PFSK-1 (cell line): ENCODE results near the gene IFITM1.

ENCODE experiments used
- FOXP2 ChIP-seq: optimal IDR thresholded peaks from 2 replicates; pipeline ENCODE3; 2011; ENCODE audit warnings: borderline replicate concordance, control low read depth, inconsistent platforms; ENCODE audit not compliant: insufficient read depth; ENCODE audit errors: extremely low read length, extremely low read depth
- POLR2AphosphoS5 ChIP-seq: IDR thresholded peaks from 2 replicates; pipeline ENCODE4 v1.6.1; 2012; ENCODE audit warnings: low read depth, mild to moderate bottlenecking, control low read depth, low read length, moderate library complexity
- SIN3A ChIP-seq: IDR thresholded peaks from 2 replicates; pipeline ENCODE4 v1.6.1; 2012; ENCODE audit warnings: mild to moderate bottlenecking, low read length, moderate library complexity, borderline replicate concordance; ENCODE audit not compliant: insufficient read depth
- TAF1 ChIP-seq: IDR thresholded peaks from 2 replicates; pipeline ENCODE4 v1.6.1; 2012; ENCODE audit warnings: low read length, control low read depth, borderline replicate concordance; ENCODE audit not compliant: insufficient read depth
- TF ChIP-seq, protein P1 (sequence below), 2 experiments: IDR thresholded peaks; 2 replicates each; pipeline versions ENCODE4 v1.6.1 to v1.8.0; 2011 to 2012; ENCODE audit warnings: low read depth in 2 of 2, low read length in 2 of 2, control low read depth in 1 of 2, inconsistent platforms in 1 of 2, mild to moderate bottlenecking in 1 of 2, moderate library complexity in 1 of 2; ENCODE audit not compliant: insufficient read depth in 1 of 2

Gene IFITM1

DNA sequence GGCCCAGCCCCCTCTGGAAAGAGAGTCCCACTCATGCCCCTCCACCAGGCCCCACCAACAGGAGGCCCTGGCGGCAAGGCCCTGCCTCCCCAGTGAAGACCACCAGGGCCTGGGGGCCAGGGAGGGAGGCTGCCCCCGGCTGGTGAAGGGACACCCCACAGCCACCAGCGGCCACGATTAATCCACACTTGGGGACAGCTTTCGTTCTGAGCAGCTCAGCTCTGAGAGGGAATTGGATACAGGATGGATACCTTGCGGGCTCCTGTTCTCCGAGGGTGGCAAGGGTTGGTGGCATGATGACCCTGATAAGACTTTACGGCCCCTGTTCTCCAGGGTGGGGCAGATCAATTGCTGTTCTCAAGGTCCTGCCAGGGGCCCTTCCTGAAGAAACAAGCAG, 42.5 kb upstream of the IFITM1 start:
- TF ChIP-seq FOXP2 = no peak
- no peak for TF ChIP-seq POLR2AphosphoS5
- TF ChIP-seq SIN3A = no peak
- TF ChIP-seq, protein P1, sequence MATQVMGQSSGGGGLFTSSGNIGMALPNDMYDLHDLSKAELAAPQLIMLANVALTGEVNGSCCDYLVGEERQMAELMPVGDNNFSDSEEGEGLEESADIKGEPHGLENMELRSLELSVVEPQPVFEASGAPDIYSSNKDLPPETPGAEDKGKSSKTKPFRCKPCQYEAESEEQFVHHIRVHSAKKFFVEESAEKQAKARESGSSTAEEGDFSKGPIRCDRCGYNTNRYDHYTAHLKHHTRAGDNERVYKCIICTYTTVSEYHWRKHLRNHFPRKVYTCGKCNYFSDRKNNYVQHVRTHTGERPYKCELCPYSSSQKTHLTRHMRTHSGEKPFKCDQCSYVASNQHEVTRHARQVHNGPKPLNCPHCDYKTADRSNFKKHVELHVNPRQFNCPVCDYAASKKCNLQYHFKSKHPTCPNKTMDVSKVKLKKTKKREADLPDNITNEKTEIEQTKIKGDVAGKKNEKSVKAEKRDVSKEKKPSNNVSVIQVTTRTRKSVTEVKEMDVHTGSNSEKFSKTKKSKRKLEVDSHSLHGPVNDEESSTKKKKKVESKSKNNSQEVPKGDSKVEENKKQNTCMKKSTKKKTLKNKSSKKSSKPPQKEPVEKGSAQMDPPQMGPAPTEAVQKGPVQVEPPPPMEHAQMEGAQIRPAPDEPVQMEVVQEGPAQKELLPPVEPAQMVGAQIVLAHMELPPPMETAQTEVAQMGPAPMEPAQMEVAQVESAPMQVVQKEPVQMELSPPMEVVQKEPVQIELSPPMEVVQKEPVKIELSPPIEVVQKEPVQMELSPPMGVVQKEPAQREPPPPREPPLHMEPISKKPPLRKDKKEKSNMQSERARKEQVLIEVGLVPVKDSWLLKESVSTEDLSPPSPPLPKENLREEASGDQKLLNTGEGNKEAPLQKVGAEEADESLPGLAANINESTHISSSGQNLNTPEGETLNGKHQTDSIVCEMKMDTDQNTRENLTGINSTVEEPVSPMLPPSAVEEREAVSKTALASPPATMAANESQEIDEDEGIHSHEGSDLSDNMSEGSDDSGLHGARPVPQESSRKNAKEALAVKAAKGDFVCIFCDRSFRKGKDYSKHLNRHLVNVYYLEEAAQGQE (IDR thresholded peaks at IDR 0.05; ENCODE audit: insufficient read depth in 1 of 2, low read depth in 2 of 2, low read length in 2 of 2) = no peak
- TF ChIP-seq TAF1 = no peak

DNA sequence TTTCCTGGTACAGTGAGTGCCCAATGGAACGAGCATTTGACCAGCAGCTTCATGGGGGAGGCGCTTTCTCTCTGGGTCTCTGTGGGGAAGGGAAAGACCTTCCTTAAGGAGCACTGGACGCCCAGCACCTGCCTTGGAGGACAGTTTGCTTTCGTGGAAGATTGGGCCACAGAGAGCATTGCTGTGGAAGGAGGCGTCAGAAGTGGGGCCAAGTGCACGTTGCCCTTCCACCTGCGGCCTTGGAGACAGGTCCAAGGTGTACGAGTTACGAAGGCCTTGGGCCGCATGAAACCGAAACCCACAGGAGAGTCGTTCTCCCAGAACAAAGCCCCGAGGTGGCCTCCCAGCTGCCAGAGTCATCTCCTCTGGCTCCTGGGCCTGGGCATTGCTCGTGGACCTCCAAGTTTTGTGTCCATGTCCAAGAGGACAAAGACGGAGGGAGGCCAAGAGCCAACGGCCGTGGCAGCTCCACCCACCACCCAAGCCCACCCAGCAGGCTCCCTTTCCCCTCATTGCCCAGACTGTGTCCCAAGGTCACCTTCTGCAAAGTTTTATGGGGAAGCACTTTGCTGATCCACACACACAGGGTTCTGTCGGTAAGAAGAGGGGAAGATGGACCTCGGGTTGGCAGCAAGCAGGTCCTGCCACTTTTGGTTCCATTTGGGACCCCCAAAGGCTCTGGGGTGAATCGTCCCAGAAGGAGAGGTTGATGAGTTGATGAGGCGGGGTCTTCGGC, 41.5 kb upstream of the IFITM1 start:
- no peak for TF ChIP-seq FOXP2
- TF ChIP-seq TAF1 = no peak
- TF ChIP-seq, protein P1 (IDR thresholded peaks at IDR 0.05; ENCODE audit: insufficient read depth in 1 of 2, low read depth in 2 of 2, low read length in 2 of 2) = no peak
- TF ChIP-seq SIN3A = no peak
- no peak for TF ChIP-seq POLR2AphosphoS5

DNA sequence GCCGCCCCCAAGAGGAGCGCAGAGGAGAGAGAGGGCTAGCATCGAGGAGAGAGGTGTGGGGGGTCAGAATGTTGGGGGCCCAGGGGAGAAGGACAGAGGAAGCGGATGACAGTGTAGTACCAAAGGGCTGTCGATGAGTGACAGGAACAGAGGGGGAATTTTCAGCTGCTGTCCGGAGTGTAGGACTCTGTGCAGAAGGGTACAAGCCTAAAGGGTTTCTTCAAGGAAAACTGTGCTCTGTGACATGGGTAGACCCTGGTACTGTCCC, 41.0 kb upstream of the IFITM1 start:
- no peak for TF ChIP-seq TAF1
- TF ChIP-seq SIN3A = no peak
- TF ChIP-seq, protein P1 (IDR thresholded peaks at IDR 0.05; ENCODE audit: insufficient read depth in 1 of 2, low read depth in 2 of 2, low read length in 2 of 2) = no peak
- no peak for TF ChIP-seq FOXP2
- TF ChIP-seq POLR2AphosphoS5 = no peak

DNA sequence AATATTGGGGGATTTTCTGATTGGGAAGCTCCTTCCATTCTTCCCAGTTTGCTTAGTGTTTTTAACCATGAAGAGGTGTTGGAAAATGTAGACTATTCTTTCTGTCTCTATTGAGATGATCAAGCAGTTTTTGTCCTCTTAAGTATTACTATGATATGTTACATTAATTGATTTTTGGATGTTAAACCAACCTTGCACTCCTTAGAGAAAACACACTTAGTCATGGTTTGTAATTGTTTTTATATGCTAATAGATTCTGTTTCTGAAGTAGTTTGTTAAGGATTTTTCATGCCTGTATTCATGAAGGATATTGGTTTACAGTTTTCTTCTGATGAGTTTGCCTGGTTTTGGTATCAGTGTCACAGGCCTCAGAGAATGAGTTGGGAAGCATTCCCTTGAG, 37.6 kb upstream of the IFITM1 start:
- TF ChIP-seq SIN3A (no peak), POLR2AphosphoS5 (no peak), FOXP2 (no peak), TAF1 (no peak)
- TF ChIP-seq, protein P1 (IDR thresholded peaks at IDR 0.05; ENCODE audit: insufficient read depth in 1 of 2, low read depth in 2 of 2, low read length in 2 of 2) = no peak
